Measurements from ENCODE around the gene CCBE1.

GRCh38 chr18:59689756-59690155, 7.5 kb downstream of the CCBE1 start:
- no peak for TF ChIP-seq JUNB (IDR thresholded peaks at IDR 0.05)
- TF ChIP-seq CTCF (IDR thresholded peaks at IDR 0.05) = no peak
- TF ChIP-seq POLR2A (IDR thresholded peaks at IDR 0.05; ENCODE audit: low read length) = no peak
- no peak for TF ChIP-seq CEBPB (IDR thresholded peaks at IDR 0.05)
- no peak for TF ChIP-seq NPAS2 (CRISPR knock-in tag; IDR thresholded peaks at IDR 0.05; ENCODE audit: borderline replicate concordance)
- no peak for TF ChIP-seq BHLHE40 (IDR thresholded peaks at IDR 0.05; ENCODE audit: low read depth, low read length)
- TF ChIP-seq TP53 (CRISPR knock-in tag; IDR thresholded peaks at IDR 0.05) = no peak
- TF ChIP-seq EP300 (IDR thresholded peaks at IDR 0.05) = no peak
- no peak for TF ChIP-seq SMC3 (IDR thresholded peaks at IDR 0.05)
- no peak for TF ChIP-seq CHD2 (IDR thresholded peaks at IDR 0.05; ENCODE audit: low read length, partially characterized antibody)
- TF ChIP-seq MAX (IDR thresholded peaks at IDR 0.05) = no peak
